B cell (primary cell): ENCODE measurements around the gene DYRK1A. TPM values are rescaled to one million over a fixed set of nuclear protein-coding genes. Genes with fewer than 3 reads are reported as not detected.

Experiments used
- ATAC-seq: fragments of 200-7000 bp; cut with Tn5 transposase; one replicate; pipeline ENCODE4 v1.10.0; 2021; ENCODE audit warnings: low read depth, mild to moderate bottlenecking, moderate number of reproducible peaks, moderate library complexity
- CTCF ChIA-PET: fragments of 350-600 bp; sonication (Branson Sonifier 250); formaldehyde crosslinking; loops from one replicate; lab custom pipeline; 2021; ENCODE audit warnings: antibody characterized with exemption, inconsistent platforms; lab: Charles Lee
- POLR2A ChIA-PET: fragments of 350-600 bp; sonication (Branson Sonifier 250); formaldehyde crosslinking; loops from one replicate; lab custom pipeline; 2021; ENCODE audit warnings: antibody characterized with exemption; lab: Charles Lee
- DNase-seq: peaks from one replicate; pipeline ENCODE4 v3.0.0; 2013
- H2AFZ ChIP-seq: 2 replicates; pipeline ENCODE4 v1.6.1; 2012; ENCODE audit warnings: mild to moderate bottlenecking, low read depth, low read length; ENCODE audit not compliant: insufficient read depth, poor library complexity, severe bottlenecking
- H3K27ac ChIP-seq, 2 donors: 1 replicate in 1 of 2; 2 replicates in 1 of 2; pipeline ENCODE4 v1.5.1; 2012 to 2013; ENCODE audit warnings: low read length in 2 of 2, mild to moderate bottlenecking in 2 of 2, moderate library complexity in 1 of 2
- H3K27me3 ChIP-seq, 4 experiments: fragments of 200-600 bp in 1 of 4; sonication (generic) in 1 of 4; replicated peaks in 1 of 4; 1 replicate in 2 of 4; 2 replicates in 2 of 4; pipeline versions ENCODE4 v1.6.1 to v1.7.0; 2013 to 2016; ENCODE audit warnings: low read length in 3 of 4, mild to moderate bottlenecking in 2 of 4, mixed read lengths in 1 of 4, moderate library complexity in 1 of 4; ENCODE audit not compliant: insufficient read depth in 4 of 4, control insufficient read depth in 3 of 4; ENCODE audit errors: control extremely low read depth in 1 of 4
- H3K36me3 ChIP-seq, 2 experiments: replicated peaks in 1 of 2; 1 replicate in 1 of 2; 2 replicates in 1 of 2; pipeline versions ENCODE4 v1.6.1 to v1.7.1; 2013; ENCODE audit warnings: low read length in 1 of 2; ENCODE audit not compliant: insufficient read depth in 2 of 2, control insufficient read depth in 1 of 2; ENCODE audit errors: control extremely low read depth in 1 of 2, extremely low read depth in 1 of 2
- H3K4me1 ChIP-seq, 2 donors: fragments of 200-600 bp in 1 of 2; sonication (generic) in 1 of 2; 1 replicate in 1 of 2; 2 replicates in 1 of 2; pipeline versions ENCODE4 v1.5.1 to v1.6.1; 2013 to 2017; ENCODE audit warnings: low read length in 2 of 2; ENCODE audit not compliant: control insufficient read depth in 2 of 2, insufficient read depth in 2 of 2
- H3K4me2 ChIP-seq: replicated peaks from 2 replicates; pipeline ENCODE3; 2012; ENCODE audit warnings: mild to moderate bottlenecking, low read depth, low read length; ENCODE audit not compliant: poor library complexity, severe bottlenecking
- H3K4me3 ChIP-seq, 5 experiments: fragments of 200-600 bp in 1 of 5; sonication (generic) in 1 of 5; 1 replicate in 3 of 5; 2 replicates in 2 of 5; pipeline versions ENCODE4 v1.5.1 to v1.7.0; 2011 to 2016; ENCODE audit warnings: low read length in 4 of 5, mild to moderate bottlenecking in 4 of 5, low read depth in 2 of 5, control low read depth in 1 of 5, moderate library complexity in 1 of 5; ENCODE audit not compliant: insufficient read depth in 1 of 5; ENCODE audit errors: control extremely low read depth in 1 of 5, extremely low read depth in 1 of 5
- H3K79me2 ChIP-seq: fragments of 200-600 bp; sonication (generic); one replicate; pipeline ENCODE4 v1.6.0; 2016; ENCODE audit warnings: low read length; ENCODE audit not compliant: control insufficient read depth, insufficient read depth
- H3K9ac ChIP-seq: fragments of 200-600 bp; sonication (generic); 2 replicates; pipeline ENCODE4 v1.6.1; 2017; ENCODE audit warnings: mild to moderate bottlenecking, low read length, moderate library complexity
- H3K9me3 ChIP-seq, 3 donors: one replicate each; pipeline versions ENCODE4 v1.6.1 to v1.7.1; 2013; ENCODE audit warnings: low read length in 2 of 3; ENCODE audit not compliant: control insufficient read depth in 2 of 3, insufficient read depth in 1 of 3; ENCODE audit errors: control extremely low read depth in 1 of 3
- H4K20me1 ChIP-seq: 2 replicates; pipeline ENCODE4 v1.6.0; 2012; ENCODE audit warnings: mild to moderate bottlenecking, low read length; ENCODE audit not compliant: insufficient read depth, control insufficient read depth, poor library complexity, severe bottlenecking
- H3K27ac Mint-ChIP-seq: one replicate; pipeline ENCODE4 v1.8.0; 2021; ENCODE audit warnings: mixed read lengths
- H3K27me3 Mint-ChIP-seq: one replicate; pipeline ENCODE4 v1.8.0; 2021; ENCODE audit warnings: mixed read lengths
- H3K4me1 Mint-ChIP-seq: one replicate; pipeline ENCODE4 v1.8.0; 2021; ENCODE audit warnings: mixed read lengths
- H3K4me3 Mint-ChIP-seq: one replicate; pipeline ENCODE4 v1.8.0; 2021; ENCODE audit warnings: mixed read lengths
- H3K9me3 Mint-ChIP-seq: one replicate; pipeline ENCODE4 v1.8.0; 2022; ENCODE audit warnings: mixed read lengths; ENCODE audit not compliant: insufficient read depth
- CTCF ChIP-seq: fragments of 200-600 bp; IDR thresholded peaks from one replicate; pipeline ENCODE4 v1.8.0; 2022; ENCODE audit warnings: antibody characterized with exemption, mild to moderate bottlenecking
- EZH2 ChIP-seq: IDR thresholded peaks from 2 replicates; pipeline ENCODE4 v1.6.1; 2012; ENCODE audit warnings: borderline replicate concordance, low read depth, mild to moderate bottlenecking, moderate library complexity, low read length; ENCODE audit not compliant: insufficient read depth, poor library complexity, severe bottlenecking
- WGBS: methylation state at CpG from one replicate; pipeline ENCODE4 v1.1.5; 2013; ENCODE audit warnings: missing lambda C conversion rate; ENCODE audit not compliant: insufficient coverage; 5-methylcytosine and 5-hydroxymethylcytosine counted together
- intact Hi-C: fragments of 100-400 bp; cut with micrococcal nuclease; formaldehyde crosslinking; loops from one replicate; pipeline ENCODE4 v1.10.0; 2022
- polyA plus RNA-seq: library from polyadenylated mRNA; depleted of rRNA; stranded (reverse); fragments of >200 nt; gene quantifications from 2 replicates; pipeline ENCODE4 v1.2.3, GENCODE V29; 2012
- total RNA-seq, 2 donors: library from RNA; stranded (reverse); fragments of 120-200 nt in 1 of 2; gene quantifications; 1 replicate in 1 of 2; 2 replicates in 1 of 2; pipeline versions ENCODE4 v1.2.3 to v1.2.4, GENCODE V29; 2013 to 2022

Gene DYRK1A
- total and polyA plus RNA-seq, 2 donors (not counting 1 experiment from before 2014, with no cell fraction given): 46.6 to 147 TPM

- H3K4me1 Mint-ChIP-seq: peaks cover 73% of the 10 kb centered on the region
- Histone ChIP-seq H3K36me3 (peaks cover 2 to 12% of the 10 kb centered on the region in 2 experiments), H3K27ac (peak overlapping the region in 1 of 2 donors; percentile 7), H3K4me3 (no peak overlapping the region), H3K4me1 (peaks cover 30 to 44% of the 10 kb centered on the region in 2 donors), H2AFZ (no peak overlapping the region), H3K79me2 (peaks cover 98% of the 10 kb centered on the region), H3K9ac (no peak overlapping the region), H3K27me3 (no peaks in the 10 kb centered on the region), H4K20me1 (peaks cover 72% of the 10 kb centered on the region), H3K9me3 (no peaks in the 10 kb centered on the region), H3K4me2 (no peak overlapping the region)
- DNase-seq (no peak), ATAC-seq (no peak)
- H3K9me3 Mint-ChIP-seq: no peaks in the 10 kb centered on the region
- no peak for TF ChIP-seq CTCF
- TF ChIP-seq EZH2: no peak
- ChIA-PET CTCF (interaction anchor here (1.1 to 1.5 kb wide), 2 partner anchors 9 to 128 kb away, joined by 3 to 6 read pairs; no protein-coding TSS in a partner anchor), POLR2A (no interaction called here)
- intact Hi-C loops: loop anchor here (5.0 kb wide), 1 partner anchor 33 kb away; no protein-coding TSS in a partner anchor
- no peaks in the 10 kb centered on the region for H3K27me3 Mint-ChIP-seq
- H3K4me3 Mint-ChIP-seq: no peak overlapping the region
- 59% methylated on average over 6 of the region's 7 CpGs for WGBS
- peak overlapping the region; percentile 4 for H3K27ac Mint-ChIP-seq
These were observed 88.9 kb downstream of the DYRK1A start for GRCh38 chr21:37455504-37455911.

- ATAC-seq: no peak
- Histone ChIP-seq H3K9ac (no peak overlapping the region), H3K4me3 (no peak overlapping the region), H3K36me3 (peaks cover 0 to 12% of the 10 kb centered on the region in 2 experiments), H2AFZ (no peak overlapping the region), H3K27me3 (no peaks in the 10 kb centered on the region), H3K27ac (peak overlapping the region in 1 of 2 donors; percentile 46), H3K9me3 (no peaks in the 10 kb centered on the region), H3K79me2 (peaks cover 97% of the 10 kb centered on the region), H3K4me2 (peak overlapping the region; percentile 4), H4K20me1 (peaks cover 68% of the 10 kb centered on the region), H3K4me1 (peaks cover 37 to 44% of the 10 kb centered on the region in 2 donors)
- WGBS: 40% methylated on average over 2 of the region's 7 CpGs
- Mint-ChIP-seq H3K27me3 (no peaks in the 10 kb centered on the region), H3K27ac (peak overlapping the region; percentile 42), H3K4me1 (peaks cover 78% of the 10 kb centered on the region), H3K9me3 (no peaks in the 10 kb centered on the region), H3K4me3 (peak overlapping the region; percentile 7)
- DNase-seq: no peak
- ChIA-PET CTCF (no interaction called here), POLR2A (no interaction called here)
- no peak for TF ChIP-seq EZH2
- TF ChIP-seq CTCF: no peak
- intact Hi-C loops: loop anchor here (5.0 kb wide), 1 partner anchor 36 kb away; no protein-coding TSS in a partner anchor
These were observed 92.2 kb downstream of the DYRK1A start for GRCh38 chr21:37458669-37459276.
